IMR-90 (cell line): ENCODE measurements around the gene NXT2. TPM values are rescaled to one million over a fixed set of nuclear protein-coding genes. Genes with fewer than 3 reads are reported as not detected.

Experiments
- ATAC-seq: fragments of 200-7000 bp; cut with Tn5 transposase; 2 replicates; pipeline ENCODE4 v1.9.1; 2020; ENCODE audit warnings: low read depth, mild to moderate bottlenecking, moderate library complexity
- BruUV-seq: library from RNA; stranded (reverse); fragments of 400-500 nt; replicated peaks from 2 replicates; lab custom pipeline; 2021; lab: Mats Ljungman, UMichigan
- CTCF ChIA-PET: fragments of 300-600 bp; formaldehyde crosslinking; extraction: SDS; loops from one replicate; lab custom pipeline; 2021; ENCODE audit warnings: antibody characterized with exemption; lab: Yijun Ruan, JAX
- POLR2A ChIA-PET: fragments of 300-600 bp; sonication (Branson Sonifier 250); formaldehyde crosslinking; loops from one replicate; lab custom pipeline; 2022; ENCODE audit warnings: antibody characterized with exemption; ENCODE audit not compliant: unreplicated experiment; lab: Charles Lee
- DNase-seq: peaks from one replicate; pipeline ENCODE4 v3.0.0; 2013
- H2AFZ ChIP-seq: replicated peaks from 2 replicates; pipeline ENCODE3; 2013; ENCODE audit warnings: low read length, mild to moderate bottlenecking; ENCODE audit not compliant: poor library complexity
- H2AK5ac ChIP-seq: 2 replicates; pipeline ENCODE4 v1.6.1; 2013; ENCODE audit warnings: low read depth, low read length, inconsistent platforms
- H2AK9ac ChIP-seq: replicated peaks from 2 replicates; pipeline ENCODE3; 2013; ENCODE audit warnings: mild to moderate bottlenecking, low read depth, low read length, moderate library complexity; ENCODE audit not compliant: poor library complexity
- H2BK120ac ChIP-seq: 2 replicates; pipeline ENCODE4 v1.6.1; 2013; ENCODE audit warnings: low read depth, low read length, inconsistent platforms
- H2BK15ac ChIP-seq: 3 replicates; pipeline ENCODE4 v1.6.1; 2013; ENCODE audit warnings: low read depth, low read length, inconsistent platforms
- H2BK20ac ChIP-seq: 2 replicates; pipeline ENCODE4 v1.6.1; 2013; ENCODE audit warnings: low read depth, mild to moderate bottlenecking, inconsistent platforms, low read length, moderate library complexity
- H2BK5ac ChIP-seq: 2 replicates; pipeline ENCODE4 v1.6.1; 2013; ENCODE audit warnings: mild to moderate bottlenecking, low read depth, low read length, inconsistent platforms; ENCODE audit not compliant: poor library complexity, severe bottlenecking
- H3K14ac ChIP-seq: replicated peaks from 2 replicates; pipeline ENCODE4 v1.6.1; 2013; ENCODE audit warnings: low read depth, low read length, inconsistent platforms
- H3K18ac ChIP-seq: 2 replicates; pipeline ENCODE4 v1.6.1; 2013; ENCODE audit warnings: low read depth, low read length, control low read depth
- H3K23ac ChIP-seq: 2 replicates; pipeline ENCODE4 v1.6.1; 2013; ENCODE audit warnings: low read depth, low read length, inconsistent platforms
- H3K27ac ChIP-seq: 2 replicates; pipeline ENCODE4 v1.5.1; 2013; ENCODE audit warnings: mild to moderate bottlenecking, control low read depth, low read length; ENCODE audit not compliant: insufficient read depth
- H3K27me3 ChIP-seq: 2 replicates; pipeline ENCODE4 v1.6.1; 2013; ENCODE audit warnings: low read length; ENCODE audit not compliant: control insufficient read depth, insufficient read depth
- H3K36me3 ChIP-seq: 2 replicates; pipeline ENCODE4 v1.6.1; 2013; ENCODE audit warnings: low read length, mixed read lengths; ENCODE audit not compliant: control insufficient read depth, insufficient read depth
- H3K4ac ChIP-seq: 2 replicates; pipeline ENCODE4 v1.6.1; 2013; ENCODE audit warnings: low read depth, low read length, inconsistent platforms
- H3K4me1 ChIP-seq: 2 replicates; pipeline ENCODE4 v1.6.1; 2013; ENCODE audit warnings: low read length, mixed read lengths; ENCODE audit not compliant: control insufficient read depth, insufficient read depth
- H3K4me2 ChIP-seq: 2 replicates; pipeline ENCODE4 v1.6.1; 2013; ENCODE audit warnings: low read depth, mild to moderate bottlenecking, control low read depth, low read length, moderate library complexity
- H3K4me3 ChIP-seq: 2 replicates; pipeline ENCODE4 v1.5.1; 2013; ENCODE audit warnings: low read depth, mild to moderate bottlenecking, control low read depth, low read length, moderate library complexity; ENCODE audit not compliant: insufficient read depth
- H3K56ac ChIP-seq: 2 replicates; pipeline ENCODE4 v1.6.1; 2013; ENCODE audit warnings: low read length, inconsistent platforms; ENCODE audit not compliant: insufficient read depth; ENCODE audit errors: extremely low read depth
- H3K79me1 ChIP-seq, 2 experiments: 2 replicates each; pipeline ENCODE4 v1.6.1; 2013; ENCODE audit warnings: low read length in 2 of 2, inconsistent platforms in 1 of 2, low read depth in 1 of 2
- H3K9ac ChIP-seq: 2 replicates; pipeline ENCODE4 v1.6.1; 2013; ENCODE audit warnings: low read depth, low read length, control low read depth
- H3K9me1 ChIP-seq: 2 replicates; pipeline ENCODE4 v1.6.1; 2013; ENCODE audit warnings: low read length, inconsistent platforms; ENCODE audit not compliant: insufficient read depth
- H3K9me3 ChIP-seq: 2 replicates; pipeline ENCODE4 v1.6.1; 2013; ENCODE audit warnings: low read length; ENCODE audit not compliant: control insufficient read depth, insufficient read depth
- H4K20me1 ChIP-seq: 2 replicates; pipeline ENCODE4 v1.6.1; 2013; ENCODE audit warnings: low read length, inconsistent platforms; ENCODE audit not compliant: insufficient read depth
- H4K5ac ChIP-seq: 2 replicates; pipeline ENCODE4 v1.6.1; 2013; ENCODE audit warnings: mild to moderate bottlenecking, low read depth, low read length, control low read depth
- H4K8ac ChIP-seq, 2 experiments: 2 replicates each; pipeline ENCODE4 v1.6.1; 2013; ENCODE audit warnings: low read depth in 2 of 2, low read length in 2 of 2, control low read depth in 1 of 2, inconsistent platforms in 1 of 2
- H4K91ac ChIP-seq: 2 replicates; pipeline ENCODE4 v1.6.1; 2013; ENCODE audit warnings: low read depth, low read length, inconsistent platforms; ENCODE audit not compliant: insufficient read depth
- CHD1 ChIP-seq: IDR thresholded peaks from 2 replicates; pipeline ENCODE4 v1.6.1; 2012; ENCODE audit warnings: low read depth, low read length, improper control_type of control experiment
- WGBS, 2 experiments: methylation state at CpG; one replicate each; pipeline versions ENCODE4 v1.1.5 to v1.1.7; 2013; ENCODE audit warnings: missing lambda C conversion rate in 2 of 2; ENCODE audit not compliant: insufficient read length in 1 of 2; ENCODE audit errors: extremely low coverage in 2 of 2; 5-methylcytosine and 5-hydroxymethylcytosine counted together
- dilution Hi-C: fragments of 300-500 bp; cut with HindIII; formaldehyde crosslinking; loops from one replicate; pipeline ENCODE4 v1.14.3; 2018; ENCODE audit warnings: low sequenced_read_pairs; ENCODE audit not compliant: unreplicated experiment
- in situ Hi-C: fragments of 300-500 bp; cut with MboI; formaldehyde crosslinking; loops from 3 replicates; pipeline ENCODE4 v1.14.3; 2019; ENCODE audit warnings: low sequenced_read_pairs, inconsistent platforms, mixed read lengths
- intact Hi-C: fragments of 100-400 bp; cut with micrococcal nuclease; formaldehyde crosslinking; loops from 2 replicates; pipeline ENCODE4 v1.10.0; 2022
- polyA plus RNA-seq, 3 experiments: library from polyadenylated mRNA; depleted of rRNA; stranded (reverse); fragments of >200 nt; gene quantifications; 2 replicates each; pipeline ENCODE4 v1.2.3, GENCODE V29; 2012; ENCODE audit warnings: low replicate concordance in 1 of 3
- total RNA-seq: library from RNA; depleted of rRNA; stranded (reverse); fragments of >200 nt; gene quantifications from 2 replicates; pipeline ENCODE4 v1.2.3, GENCODE V29; 2012

Gene NXT2
- total and polyA plus RNA-seq, 2 of the 4 experiments (the other 2 are of a cell fraction) = 3.6 to 8.1 TPM

- Histone ChIP-seq H2BK120ac (no peak overlapping the region), H3K9ac (no peak overlapping the region), H4K8ac (no peak overlapping the region), H3K9me3 (no peaks in the 10 kb centered on the region), H2AK9ac (no peak overlapping the region), H3K4me1 (no peaks in the 10 kb centered on the region), H3K9me1 (no peaks in the 10 kb centered on the region), H2BK5ac (no peak overlapping the region), H3K14ac (no peak overlapping the region), H3K4me2 (no peak overlapping the region), H3K4me3 (no peak overlapping the region), H3K4ac (no peak overlapping the region), H2BK15ac (no peak overlapping the region), H2BK20ac (no peak overlapping the region), H3K27me3 (peaks cover 18% of the 10 kb centered on the region), H4K5ac (no peak overlapping the region), H4K20me1 (no peaks in the 10 kb centered on the region), H4K91ac (no peak overlapping the region), H2AFZ (no peak overlapping the region), H3K79me1 (no peaks in the 10 kb centered on the region), H3K27ac (no peak overlapping the region), H3K36me3 (no peaks in the 10 kb centered on the region), H3K56ac (no peak overlapping the region), H3K18ac (no peak overlapping the region), H2AK5ac (no peak overlapping the region), H3K23ac (no peak overlapping the region)
- intact Hi-C loops (no loop called here), dilution Hi-C loops (no loop called here), in situ Hi-C loops (loop anchor here (10.0 to 25.0 kb wide), 2 partner anchors 116 to 639 kb away; no protein-coding TSS in a partner anchor)
- WGBS, 2 experiments = no CpG with 5 or more reads among the region's 1 CpG
- ATAC-seq (no peak), DNase-seq (no peak)
- CTCF ChIA-PET = interaction anchor here (0.6 kb wide), 2 partner anchors 9 to 355 kb away, joined by 3 read pairs; no protein-coding TSS in a partner anchor
- no peak for TF ChIP-seq CHD1
- no TSS peak for BruUV-seq
- POLR2A ChIA-PET = no interaction called here
Measured at GRCh38 chrX:109498434-109498833, 38.2 kb upstream of the NXT2 start.
